GM19023 (cell line): Measurements from ENCODE around the gene NPPC.
"Not testable (repeated sequence)": the region's sequence is repeated elsewhere in the genome, so short reads cannot be mapped to it uniquely, and the experiment has no call there.

Experiments used
- ATAC-seq: cut with Tn5 transposase; IDR thresholded peaks from one replicate; pipeline ENCODE4 v1.9.1; 2021; ENCODE audit warnings: mild to moderate bottlenecking, moderate library complexity; ENCODE audit not compliant: unreplicated experiment

NPPC gene, protein sequence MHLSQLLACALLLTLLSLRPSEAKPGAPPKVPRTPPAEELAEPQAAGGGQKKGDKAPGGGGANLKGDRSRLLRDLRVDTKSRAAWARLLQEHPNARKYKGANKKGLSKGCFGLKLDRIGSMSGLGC

DNA sequence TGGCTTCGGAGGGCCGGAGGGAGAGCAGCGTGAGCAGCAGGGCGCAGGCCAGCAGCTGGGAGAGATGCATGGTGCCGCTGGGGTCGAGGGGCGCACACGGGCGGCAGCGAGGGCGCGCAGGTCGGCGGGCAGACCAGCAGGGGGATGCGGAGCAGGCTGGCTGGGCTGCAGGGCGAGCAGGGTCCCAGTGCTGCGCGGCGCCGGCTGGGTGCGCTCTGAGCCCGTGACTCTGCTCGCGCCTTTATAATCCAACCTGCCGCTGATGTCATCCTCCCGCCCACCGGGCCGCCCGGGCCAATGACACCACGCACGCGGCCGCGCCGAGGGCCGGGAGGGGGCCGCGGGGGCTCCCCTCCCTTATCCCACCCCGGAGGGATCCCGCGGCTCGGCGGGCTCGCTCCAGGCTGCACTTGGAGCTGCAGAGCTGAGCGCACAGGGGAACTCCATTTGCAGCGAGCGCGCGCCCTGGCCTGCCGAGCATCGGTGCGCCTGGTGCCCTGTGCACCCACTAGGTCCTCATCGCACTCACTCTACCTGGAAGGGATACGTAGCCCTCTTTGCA lies at the start of gene NPPC:
NPPC (minus strand) TSS at position 217 of the 562 bp plus-strand sequence; CDS start at position 70, 147 bp downstream.
- ATAC-seq = peak; percentile 53

DNA sequence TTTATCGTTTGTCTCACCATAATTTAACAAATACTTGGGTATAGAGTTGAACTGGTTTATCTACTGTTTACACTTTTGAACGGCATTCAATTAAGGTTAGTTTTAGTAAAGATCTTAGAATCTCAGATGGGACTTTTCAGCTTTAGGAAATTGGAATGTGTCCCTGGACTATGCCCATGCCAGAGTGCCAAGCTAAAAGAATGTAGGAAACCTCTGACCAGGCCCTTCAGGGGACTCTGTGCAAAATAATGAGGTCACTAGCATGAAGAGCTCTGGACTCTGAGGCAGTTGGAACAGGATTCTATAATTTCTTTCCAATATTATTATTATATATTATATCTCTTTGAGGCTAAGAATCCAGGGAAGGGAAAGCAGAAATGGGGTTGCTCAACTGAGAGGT lies 48.8 kb upstream of the NPPC start:
- no peak for ATAC-seq

DNA sequence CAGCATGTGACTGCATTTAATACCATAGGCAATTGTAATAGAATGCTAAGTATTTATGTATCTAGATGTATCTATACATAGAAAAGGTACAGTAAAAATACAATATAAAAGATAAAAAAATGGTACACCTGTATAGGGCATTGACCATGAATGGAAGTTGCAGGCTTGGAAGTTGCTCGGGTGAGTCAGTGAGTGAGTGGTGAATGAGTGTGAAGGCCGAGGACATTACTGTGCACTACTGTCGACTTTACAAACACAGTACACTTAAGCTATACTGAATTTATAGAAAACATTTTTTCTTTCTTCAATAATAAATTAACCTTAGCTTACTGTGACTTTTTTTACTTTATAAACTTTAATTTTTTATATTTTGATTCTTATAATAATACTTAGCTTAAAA lies 44.3 kb upstream of the NPPC start:
- no peak for ATAC-seq

DNA sequence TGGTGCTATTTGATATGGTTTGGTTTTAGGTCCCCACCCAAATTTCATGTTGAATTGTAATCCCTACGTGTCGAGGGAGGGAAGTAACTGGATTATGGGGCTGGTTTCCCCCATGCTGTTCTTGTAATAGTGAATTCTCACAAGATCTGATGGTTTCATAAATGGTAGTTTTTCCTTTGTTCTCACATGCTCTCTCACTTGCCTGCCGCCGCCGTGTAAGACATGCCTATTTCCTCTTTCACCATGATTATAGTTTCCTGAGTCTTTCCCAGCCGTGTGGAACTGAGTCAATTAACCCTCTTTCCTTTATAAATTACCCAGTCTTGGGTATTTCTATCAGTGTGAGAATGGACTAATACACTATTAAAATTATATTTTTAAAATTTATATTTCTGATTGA lies 42.6 kb upstream of the NPPC start:
- no peak for ATAC-seq

DNA sequence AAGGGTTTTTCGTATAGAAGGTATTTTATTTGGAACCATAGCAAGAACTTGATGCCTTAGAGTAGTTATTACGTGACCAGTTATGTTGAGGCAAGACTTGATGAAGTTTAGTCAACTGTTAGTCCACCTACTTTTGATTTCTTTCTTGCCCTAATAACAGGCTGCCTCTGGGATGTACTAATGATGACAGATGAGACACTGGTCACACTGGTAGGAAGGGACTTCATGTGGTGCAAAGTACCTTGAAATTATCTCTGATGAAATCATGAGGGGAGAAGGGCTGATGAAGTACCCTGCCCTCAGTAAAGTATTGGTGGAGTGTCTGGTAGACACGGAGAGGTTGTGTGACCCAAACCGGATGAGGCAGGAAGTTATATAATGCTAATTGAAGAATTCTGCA lies 40.7 kb upstream of the NPPC start:
- no peak for ATAC-seq

DNA sequence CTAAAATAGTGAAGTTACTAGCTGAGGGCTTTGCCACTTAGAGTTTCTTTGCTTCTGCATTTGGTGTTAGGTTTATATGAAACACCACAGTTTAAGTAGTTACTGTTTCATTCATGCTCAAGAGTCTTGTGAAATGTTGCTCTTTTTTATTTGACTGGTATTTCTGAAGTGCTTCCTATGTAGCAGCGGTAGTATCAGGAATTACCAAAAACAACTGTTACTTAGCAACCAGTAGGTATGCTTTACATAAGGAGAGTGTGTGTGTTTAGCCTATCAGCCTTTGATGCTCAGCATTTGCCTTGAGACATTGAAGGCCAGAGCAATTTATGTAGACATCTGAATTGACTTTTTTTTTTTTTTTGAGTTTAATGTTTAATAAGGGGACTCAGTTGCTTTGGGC lies 38.9 kb upstream of the NPPC start:
- ATAC-seq = no peak

DNA sequence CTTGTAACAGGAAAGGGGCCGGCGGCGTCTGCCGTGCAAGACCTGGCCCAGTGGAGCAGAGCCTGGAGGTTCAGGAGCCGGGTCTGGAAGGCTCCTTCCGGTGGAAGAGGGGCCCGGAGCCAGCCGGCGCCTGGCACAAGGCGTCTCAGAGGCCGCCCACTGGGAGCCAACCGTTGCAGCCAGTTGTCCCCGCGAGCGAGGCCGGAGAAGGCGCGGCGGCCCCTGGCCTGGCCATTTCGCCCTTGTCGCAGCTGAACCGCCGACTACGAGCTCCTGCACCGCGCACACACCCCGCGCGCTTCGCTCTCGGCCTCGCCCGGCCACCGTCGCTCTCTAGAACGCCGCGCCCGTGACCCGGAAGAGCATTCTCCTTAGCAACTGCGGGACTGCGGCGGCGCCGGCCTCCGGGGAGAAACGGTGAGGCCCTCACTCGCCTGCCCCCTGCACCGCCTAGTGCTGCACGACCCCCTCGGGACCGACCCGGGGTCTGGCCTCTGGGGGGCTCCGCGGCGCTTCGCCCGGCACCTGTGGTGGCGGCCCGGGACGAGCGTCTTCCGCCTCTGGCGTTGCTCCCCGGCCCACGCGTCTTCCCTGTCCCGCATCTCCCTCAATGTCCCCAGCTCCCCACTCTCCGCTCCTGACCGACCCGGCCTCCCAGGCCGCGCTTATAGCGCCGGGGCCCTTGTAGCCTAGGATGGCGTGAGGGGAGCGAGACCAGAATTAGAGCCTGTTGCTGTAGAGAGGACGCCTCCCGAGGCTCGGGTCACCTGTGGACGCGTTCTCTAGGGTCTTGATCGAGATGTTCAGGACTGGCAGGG lies 35.4 kb upstream of the NPPC start, which contains the start of gene DIS3L2:
DIS3L2 (plus strand) TSS at position 365 of the 818 bp plus-strand sequence. CDS start 53,215 bp downstream, outside the sequence.
- peak; percentile 94 for ATAC-seq

DNA sequence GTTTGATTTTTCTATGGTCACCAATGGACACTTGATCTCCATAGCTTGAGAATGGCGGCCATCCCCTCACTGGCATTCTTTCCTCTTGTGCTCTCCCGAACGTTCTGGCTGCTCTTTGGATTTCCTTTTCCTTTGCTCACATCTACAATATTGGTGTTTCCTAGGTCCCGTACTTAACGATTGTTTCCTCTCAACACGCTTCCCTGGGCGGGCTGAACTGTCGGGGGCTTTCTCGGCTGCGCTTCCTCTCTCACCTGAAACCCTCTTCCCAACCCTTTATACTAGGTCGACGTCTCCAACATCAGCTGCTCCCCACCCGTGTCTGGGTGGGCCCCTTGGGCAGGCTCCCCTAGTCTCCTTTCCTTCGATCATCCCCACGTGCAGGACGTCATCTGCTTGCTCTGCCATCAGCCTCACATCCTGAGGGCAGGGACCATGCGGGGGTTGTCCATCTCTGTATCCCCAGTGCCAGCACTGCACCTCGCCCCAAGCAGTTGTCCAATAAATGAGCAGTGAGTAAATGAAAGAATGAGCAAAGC lies 34.7 kb upstream of the NPPC start:
- ATAC-seq = no peak

DNA sequence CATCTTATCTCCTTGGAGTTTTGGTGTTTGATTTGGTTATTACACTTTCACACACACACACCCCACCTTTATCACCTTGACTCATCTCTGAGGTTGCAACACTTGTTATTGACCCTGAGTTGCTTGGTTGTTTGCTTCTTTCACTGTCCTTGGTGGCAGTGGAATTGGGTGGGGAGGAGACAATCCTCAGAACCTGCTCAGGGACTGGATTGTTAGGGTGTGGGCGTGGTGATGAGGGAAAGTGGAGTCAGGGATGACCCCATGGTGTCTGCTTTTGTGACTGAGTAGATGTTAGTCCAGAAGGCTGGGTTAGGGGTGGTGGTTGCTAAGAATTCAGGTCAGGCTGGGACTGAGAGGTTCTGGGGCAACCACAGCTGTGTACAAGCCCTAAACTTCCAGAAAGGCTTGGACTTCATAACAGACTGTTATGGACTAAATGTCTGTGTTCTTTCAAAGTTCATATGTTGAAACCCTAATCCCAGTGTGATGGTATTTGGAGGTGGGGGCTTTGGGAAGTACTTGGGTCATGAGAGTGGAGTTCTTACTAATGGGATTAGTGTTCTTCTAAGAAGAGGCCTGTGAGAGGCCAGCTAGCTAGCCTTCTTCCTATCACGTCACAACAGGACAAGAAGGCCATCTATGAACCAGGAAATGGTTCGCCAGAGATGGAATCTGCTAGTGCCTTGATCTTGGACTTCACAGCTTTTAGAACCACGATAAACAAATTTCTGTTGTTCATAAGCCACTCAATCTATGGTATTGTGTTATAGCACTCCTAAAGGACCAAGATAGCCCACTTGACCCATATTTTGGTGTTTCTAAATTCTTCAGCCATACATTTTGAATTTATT lies 31.9 kb upstream of the NPPC start:
- ATAC-seq = no peak

DNA sequence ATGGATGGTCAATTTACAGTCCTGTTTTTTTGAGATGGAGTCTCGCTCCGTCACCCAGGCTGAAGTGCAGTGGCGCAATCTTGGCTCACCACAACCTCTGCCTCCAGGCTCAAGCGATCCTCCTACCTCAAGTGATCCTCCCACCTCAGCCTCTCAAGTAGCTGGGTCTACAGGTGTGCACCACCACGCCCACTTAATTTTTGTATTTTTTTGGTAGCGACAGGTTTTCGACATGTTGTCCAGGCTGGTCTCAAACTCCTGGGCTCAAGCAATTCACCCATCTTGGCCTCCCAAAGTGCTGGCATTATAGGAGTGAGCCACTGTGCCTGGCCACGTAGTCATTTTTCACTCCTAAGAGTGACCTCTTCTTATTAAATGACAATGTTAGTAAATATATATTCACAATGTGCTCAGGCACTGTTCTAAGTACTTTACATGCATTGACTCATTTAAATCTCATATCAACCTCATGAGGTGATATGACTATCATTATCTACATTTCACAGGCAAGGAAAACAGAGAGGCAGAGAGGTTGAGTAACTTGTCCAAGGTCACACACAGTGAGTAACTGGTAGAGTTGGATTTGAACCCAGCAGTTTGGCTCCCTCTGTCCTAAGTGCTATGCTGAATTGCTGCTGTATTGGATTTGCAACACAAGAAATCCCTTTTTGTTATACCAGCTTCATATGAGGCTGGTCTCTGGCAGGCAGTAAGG lies 29.7 kb upstream of the NPPC start:
- no peak for ATAC-seq

DNA sequence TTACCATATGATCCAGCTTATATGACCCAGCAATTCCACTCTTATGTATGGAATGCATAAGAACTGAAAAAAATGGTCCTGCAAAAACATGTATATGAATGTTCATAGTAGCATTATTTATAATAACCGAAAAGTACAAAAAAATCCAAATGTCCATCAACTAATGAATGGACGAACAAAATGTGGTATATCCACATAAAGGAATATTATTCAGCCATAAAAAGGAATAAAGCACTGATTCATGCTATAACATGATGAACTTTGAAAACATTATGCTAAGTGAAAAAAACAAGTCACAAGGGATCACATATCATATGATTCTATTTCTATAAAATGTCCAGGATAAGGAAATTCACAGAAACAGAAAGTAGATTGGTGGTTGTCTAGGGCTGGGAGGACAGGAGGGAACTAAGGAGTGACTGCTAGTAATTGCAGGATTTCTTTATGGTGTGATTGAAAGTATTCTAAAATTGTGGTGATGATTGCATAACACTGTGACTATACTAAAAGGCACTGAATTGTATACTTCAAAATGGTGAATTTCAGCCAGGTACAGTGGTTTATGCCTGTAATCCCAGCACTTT lies 25.3 kb upstream of the NPPC start:
- no peak for ATAC-seq

DNA sequence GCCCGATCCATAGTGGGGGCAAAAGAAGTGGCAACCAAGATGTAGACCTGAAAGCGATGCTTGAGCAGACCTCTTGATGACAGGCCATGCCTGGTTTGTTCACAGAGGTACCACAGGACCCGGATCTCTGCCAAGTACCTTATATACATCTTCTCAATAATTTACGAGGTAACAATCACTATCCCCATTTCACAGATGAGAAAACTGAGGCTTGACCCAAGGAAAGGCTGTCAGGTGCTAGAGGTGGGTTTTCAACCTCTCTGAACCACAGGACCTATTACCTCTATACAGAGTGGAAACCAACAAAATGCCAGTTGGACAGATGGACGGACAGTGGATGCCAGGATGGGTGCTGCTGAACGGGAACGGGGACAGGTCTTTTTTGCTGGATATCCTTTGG lies 21.5 kb upstream of the NPPC start:
- ATAC-seq = no peak

DNA sequence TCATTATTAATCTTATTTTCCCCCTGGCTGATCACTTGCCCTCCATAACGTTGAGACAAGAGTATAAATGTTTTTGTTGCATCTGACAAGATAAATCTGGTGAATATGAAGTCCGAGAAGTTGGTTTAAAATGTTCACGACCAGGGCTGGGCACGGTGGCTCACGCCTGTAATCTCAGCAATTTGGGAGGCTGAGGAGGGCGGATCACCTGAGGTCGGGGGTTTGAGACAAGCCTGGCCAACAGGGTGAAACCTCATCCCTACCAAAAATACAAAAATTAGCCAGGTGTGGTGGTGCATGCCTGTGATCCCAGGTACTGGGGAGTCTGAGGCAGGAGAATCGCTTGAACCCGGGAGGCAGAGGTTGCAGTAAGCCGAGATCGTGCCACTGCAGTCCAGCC lies 20.9 kb upstream of the NPPC start:
- ATAC-seq = not testable (repeated sequence)

DNA sequence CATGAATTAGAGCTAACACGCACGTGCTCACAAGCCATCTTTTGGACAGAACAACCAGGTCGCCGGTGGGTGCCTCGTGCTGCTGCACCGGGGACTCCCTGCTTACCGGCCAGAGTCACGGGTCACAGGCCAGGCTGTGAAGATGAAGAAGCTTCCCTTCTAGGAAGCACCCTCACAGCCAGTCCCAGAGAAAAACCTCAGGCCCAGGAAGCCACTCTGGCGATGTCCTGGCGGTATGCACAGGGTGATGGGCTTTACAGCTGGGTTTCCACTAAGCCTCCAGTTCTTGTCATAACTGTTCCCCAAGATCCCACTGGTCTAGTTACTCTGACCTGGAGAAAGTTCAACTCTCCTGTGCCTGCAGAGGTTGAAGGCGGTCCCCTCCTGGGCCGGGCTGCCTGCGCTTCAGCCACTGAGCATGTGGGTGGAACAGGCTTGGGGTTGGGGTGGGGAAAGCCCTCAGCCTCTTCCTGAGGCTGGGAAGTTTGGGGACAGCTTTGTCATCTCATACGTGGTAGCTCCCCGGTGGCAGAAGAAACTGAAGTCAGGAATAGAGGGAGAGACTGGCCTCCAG lies 20.1 kb upstream of the NPPC start:
- ATAC-seq = no peak

DNA sequence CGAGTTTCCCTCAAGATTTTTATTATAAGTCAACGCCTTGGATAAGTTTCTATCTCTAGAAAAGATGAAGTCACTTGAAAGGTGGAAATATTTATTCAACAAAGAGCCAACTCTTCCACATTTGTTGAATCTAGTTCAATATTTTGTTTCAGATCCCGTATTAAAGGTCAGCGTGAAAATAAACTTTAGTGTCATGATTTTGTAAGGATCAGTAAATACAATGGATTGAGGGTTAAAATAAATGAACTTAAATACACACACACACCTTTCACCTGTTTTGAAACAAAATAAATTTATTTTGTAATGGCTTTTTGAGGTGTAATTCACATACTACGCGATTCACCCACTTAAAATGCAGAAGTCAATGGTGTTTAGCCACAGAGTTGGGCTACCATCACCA lies 16.0 kb upstream of the NPPC start:
- no peak for ATAC-seq

DNA sequence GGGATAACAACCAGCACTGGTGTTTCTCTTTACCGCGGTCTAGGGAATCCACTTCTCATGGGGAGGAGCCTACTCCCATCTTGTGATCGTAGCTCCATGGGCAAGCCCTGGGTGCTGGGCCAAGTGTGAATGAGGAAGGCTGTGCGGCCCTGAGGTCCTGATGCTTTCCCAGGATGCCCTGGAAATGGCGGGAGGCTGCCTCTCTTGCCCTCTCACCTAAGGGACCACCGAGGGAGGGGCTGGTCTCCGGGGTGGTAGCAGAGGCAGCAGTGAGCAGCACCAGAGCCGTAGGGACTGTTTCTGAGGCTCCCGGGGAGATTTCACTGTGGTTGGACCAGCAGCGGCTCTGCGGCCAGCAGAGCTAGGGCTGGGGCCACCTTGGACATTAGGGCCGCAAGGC lies 15.5 kb upstream of the NPPC start:
- no peak for ATAC-seq

DNA sequence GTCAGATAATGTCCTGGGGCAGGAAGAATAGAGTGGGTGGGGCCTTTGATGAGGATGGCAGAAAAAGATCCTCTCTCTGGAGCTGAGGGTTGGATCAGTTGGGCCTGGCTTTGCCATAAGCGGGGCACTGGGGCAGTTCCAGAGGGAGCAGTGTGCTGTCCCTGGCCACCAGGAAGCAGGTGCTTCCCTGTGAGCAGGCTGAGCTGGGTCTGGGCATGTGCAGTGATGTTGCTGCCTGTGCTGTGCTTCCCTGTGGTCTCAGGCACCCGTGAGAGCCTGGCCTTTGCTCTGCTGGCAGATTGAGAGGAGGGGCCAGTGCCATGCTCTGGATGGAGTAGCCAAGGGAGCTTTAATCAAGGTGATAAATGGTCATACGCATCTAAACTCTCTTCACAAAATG lies 14.6 kb upstream of the NPPC start:
- ATAC-seq = no peak

DNA sequence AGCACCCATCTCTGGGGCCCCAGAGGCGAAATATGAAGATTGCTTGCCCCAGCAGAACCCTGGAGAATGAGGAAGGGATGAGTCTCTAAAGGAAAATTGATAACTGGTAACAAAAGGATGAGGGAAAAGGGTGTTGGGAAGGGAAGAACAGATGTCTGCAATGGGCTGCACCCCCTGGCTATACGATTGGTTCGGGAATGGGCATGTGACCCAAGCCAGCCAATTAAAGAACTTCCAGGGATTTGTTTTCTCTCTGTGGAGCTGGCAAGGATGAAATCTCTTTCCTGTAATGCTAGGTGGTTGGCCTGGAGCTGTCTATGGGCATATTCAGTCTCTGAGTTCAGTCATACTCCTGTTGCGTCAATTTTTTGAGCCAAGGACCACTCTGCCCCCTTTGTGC lies 12.8 kb upstream of the NPPC start:
- ATAC-seq = no peak

DNA sequence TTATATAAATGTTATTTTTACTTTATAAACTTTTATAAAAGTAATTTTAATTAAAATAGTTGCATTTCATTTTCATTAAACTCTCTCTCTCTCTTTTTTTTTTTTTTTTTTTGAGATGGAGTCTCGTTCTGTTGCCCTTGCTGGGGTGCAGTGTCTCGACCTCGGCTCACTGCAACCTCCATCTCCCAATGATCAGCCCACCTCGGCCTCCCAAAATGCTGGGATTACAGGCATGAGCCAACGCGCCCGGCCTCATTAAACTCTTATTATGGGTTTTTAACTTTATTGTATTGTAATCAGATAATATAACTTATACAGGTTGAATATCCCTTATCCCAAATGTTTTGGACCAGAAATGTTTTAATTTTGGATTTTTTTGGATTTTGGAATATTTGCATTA lies 10.9 kb upstream of the NPPC start:
- ATAC-seq = no peak

DNA sequence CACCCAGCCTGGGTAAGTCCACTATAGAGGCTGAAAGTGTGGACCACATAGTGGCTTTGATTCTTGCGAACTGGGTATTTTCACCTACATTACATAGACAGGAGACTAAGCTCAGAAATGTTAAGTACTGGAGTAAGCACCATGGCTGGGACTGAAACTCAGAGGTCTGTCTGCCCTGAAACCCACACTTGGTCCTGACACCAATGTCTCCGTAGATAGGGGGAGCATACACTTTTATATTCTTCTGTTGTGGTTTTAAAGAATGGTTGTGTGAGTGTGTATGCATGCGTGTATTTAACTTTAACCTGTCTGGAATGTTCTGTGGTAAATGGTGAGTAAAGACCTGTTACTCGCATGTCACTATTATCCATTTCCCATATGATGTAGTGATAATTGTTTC lies 10.3 kb upstream of the NPPC start:
- no peak for ATAC-seq
